Stimulated activated CD4-positive, alpha-beta T cell treated with anti-CD3 and anti-CD28 coated beads, Interleukin-1b, Interleukin-23, amount 100 ng/mL, for 4 hours (primary cell): ENCODE results near the gene SCFD1.

Source experiments
- DNase-seq, 2 donors: peaks; one replicate each; pipeline ENCODE4 v3.0.0-alpha.2; 2020; ENCODE audit warnings: low read depth in 2 of 2

Gene SCFD1

GRCh38 chr14:30754778-30755177 is 132.7 kb downstream of the SCFD1 start:
- DNase-seq = no peak

GRCh38 chr14:30756594-30756993 is 134.5 kb downstream of the SCFD1 start:
- DNase-seq = no peak

GRCh38 chr14:30757082-30757481 is 135.0 kb downstream of the SCFD1 start:
- DNase-seq = no peak

GRCh38 chr14:30759172-30760125 is 137.3 kb downstream of the SCFD1 start:
- no peak for DNase-seq

- DNase-seq = no peak
Observed at GRCh38 chr14:30763891-30764290, 141.8 kb downstream of the SCFD1 start.

- DNase-seq = no peak
Observed at GRCh38 chr14:30767624-30768023, 145.5 kb downstream of the SCFD1 start.

- no peak for DNase-seq
Observed at GRCh38 chr14:30768791-30769190, 146.7 kb downstream of the SCFD1 start.

- DNase-seq = no peak
Observed at GRCh38 chr14:30770376-30770775, 148.3 kb downstream of the SCFD1 start.

GRCh38 chr14:30771595-30771994 is 149.5 kb downstream of the SCFD1 start:
- DNase-seq = no peak

GRCh38 chr14:30779210-30779609 is 157.1 kb downstream of the SCFD1 start:
- DNase-seq = no peak
